GM19452 (cell line): ENCODE measurements around the gene MAPK11.
A peak's percentile ranks its signal among the peaks of the same experiment; 100 is the strongest.
"Not testable (repeated sequence)": the region's sequence is repeated elsewhere in the genome, so short reads cannot be mapped to it uniquely, and the experiment has no call there.

Experiments used
- ATAC-seq: cut with Tn5 transposase; IDR thresholded peaks from one replicate; pipeline ENCODE4 v1.9.1; 2021; ENCODE audit not compliant: unreplicated experiment

Gene MAPK11

GRCh38 chr22:50278956-50279619 is 8.9 kb upstream of the MAPK11 start:
- no peak for ATAC-seq

GRCh38 chr22:50278461-50278860 is 8.3 kb upstream of the MAPK11 start:
- ATAC-seq = no peak

GRCh38 chr22:50277761-50278160 is 7.6 kb upstream of the MAPK11 start:
- ATAC-seq = no peak

DNA sequence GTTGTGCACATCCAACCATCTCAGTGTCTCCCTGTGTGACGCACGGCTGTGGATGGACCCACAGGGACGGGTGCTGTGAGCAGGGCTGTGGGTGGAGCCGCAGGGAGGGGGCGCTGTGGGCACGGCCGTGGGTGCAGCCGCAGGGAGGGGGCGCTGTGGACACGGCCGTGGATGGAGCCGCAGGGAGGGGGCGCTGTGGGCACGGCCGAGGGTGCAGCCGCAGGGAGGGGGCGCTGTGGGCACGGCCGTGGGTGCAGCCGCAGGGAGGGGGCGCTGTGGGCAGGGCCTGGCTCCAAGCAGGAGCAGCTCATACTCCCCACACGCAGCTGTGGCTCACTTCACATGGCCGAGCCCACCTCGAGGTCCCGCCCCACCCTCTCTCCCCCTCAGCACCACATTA is 6.0 kb upstream of the MAPK11 start:
- ATAC-seq = peak; percentile 58

DNA sequence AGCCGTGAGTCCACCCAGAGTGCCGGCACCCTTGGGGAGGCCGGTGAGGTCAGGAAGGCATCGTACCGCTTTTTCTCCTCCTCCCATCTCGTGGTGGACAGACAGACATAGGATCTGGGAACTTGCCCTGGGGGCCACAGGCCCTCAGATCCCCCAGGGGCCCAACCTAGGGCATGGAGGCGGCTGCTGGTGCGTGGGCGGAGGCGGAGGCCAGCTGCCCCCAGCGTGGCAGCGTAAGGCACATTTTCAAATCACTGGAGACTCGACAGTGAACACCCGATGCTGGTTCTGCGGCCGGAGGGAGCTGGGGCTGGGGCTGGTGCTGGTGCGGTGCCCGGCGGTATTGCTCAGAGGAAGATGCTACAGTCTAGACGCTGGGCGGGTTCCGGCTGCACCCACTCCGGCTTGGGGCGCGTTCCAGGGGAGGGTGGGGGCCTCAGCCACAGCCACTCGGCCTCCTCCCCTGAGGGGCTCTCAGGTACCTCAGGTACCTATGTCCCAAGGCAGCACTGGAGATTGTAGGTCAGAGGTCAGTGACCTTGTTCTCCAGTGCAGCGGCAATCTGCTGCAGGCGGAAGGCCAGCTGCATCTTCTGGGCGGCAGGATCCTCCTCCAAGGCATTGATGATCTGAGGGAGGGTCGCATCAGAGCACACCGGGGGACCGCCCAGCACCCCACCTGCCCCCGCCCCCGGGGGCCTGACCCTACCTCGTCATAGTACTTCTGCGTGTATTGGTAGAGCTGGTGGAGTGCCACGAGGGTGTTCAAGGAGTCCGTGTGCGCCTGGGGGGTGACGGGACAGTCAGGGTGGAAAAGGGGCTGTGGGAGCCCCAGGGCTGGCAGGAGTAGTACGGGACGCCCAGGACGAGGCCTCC is 5.2 kb upstream of the MAPK11 start:
- ATAC-seq = no peak

DNA sequence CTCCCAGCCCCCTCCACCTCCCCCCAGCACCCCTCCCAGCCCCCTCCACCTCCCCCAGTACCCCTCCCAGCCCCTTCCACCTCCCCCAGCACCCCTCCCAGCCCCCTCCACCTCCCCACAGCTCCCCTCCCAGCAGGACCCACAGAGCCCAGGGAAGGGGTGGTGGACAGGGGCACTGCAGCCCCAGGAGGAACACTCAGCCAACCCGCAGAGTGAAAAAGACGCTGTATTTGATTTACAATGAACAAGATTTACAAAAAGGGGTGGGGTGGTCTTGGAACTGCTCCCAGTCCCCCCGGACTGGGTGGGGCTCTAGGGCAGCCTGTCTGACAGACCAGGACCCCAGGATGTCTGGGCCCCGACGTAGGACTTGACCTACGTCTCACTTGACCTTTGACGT is 4.6 kb upstream of the MAPK11 start:
- ATAC-seq = no peak

- ATAC-seq = no peak
These were observed 4.1 kb upstream of the MAPK11 start for GRCh38 chr22:50274311-50274710.

GRCh38 chr22:50273781-50274180 is 3.6 kb upstream of the MAPK11 start:
- ATAC-seq = not testable (repeated sequence)

DNA sequence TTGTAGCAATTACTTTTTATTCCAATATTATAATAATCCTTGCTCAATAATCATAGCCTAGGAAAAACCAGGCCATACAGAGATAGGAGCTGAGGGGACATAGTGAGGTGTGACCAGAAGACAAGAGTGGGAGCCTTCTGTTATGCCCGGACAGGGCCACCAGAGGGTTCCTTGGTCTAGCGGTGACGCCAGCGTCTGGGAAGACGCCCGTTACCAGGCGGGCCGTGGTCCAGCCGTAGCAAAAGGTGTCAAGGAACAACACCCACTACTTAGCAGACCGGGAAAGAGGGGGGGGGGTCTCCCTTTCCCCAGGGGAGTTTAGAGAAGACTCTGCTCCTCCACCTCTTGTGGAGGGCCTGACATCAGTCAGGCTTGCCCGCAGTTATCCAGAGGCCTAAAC is 3.2 kb upstream of the MAPK11 start:
- ATAC-seq = not testable (repeated sequence)

DNA sequence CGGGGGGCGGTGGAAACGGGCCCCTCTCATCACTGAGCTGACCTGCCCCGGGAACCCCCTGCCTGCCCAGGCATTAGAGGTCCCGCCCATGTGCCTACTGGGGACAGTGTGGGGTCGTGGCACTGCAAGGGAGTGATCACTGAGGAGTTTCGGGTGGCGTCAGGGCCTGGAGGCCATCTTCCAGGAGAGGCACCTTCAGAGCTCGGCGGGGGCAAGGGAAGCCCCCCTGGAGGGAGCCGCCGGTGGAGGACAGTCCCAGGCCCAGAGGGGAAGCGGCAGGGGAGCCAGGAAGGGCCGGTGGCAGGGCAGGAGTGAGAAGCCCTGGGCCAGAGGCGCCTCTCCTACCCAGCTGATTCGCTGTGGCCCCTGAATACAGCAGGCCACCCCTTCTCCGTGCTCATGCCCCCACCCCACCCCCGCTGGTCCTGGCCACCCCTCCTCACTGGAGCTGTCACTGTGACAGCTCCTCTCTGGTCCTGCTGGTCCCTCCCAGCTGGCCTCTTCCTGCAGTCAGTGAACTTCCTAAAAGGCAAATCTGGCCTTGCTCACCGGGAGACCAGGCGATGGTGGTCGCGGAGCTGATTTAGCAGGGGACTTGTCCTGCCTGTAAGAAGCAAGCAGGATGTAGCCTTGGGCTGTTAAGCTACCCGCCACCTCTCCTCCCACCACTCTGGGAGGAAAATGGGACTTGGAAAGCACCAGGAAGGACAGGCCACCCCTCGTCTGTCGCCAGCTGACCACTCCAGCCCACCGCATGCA is 2.0 kb upstream of the MAPK11 start:
- no peak for ATAC-seq

- no peak for ATAC-seq
These were observed 1.4 kb upstream of the MAPK11 start for GRCh38 chr22:50271519-50271970.

DNA sequence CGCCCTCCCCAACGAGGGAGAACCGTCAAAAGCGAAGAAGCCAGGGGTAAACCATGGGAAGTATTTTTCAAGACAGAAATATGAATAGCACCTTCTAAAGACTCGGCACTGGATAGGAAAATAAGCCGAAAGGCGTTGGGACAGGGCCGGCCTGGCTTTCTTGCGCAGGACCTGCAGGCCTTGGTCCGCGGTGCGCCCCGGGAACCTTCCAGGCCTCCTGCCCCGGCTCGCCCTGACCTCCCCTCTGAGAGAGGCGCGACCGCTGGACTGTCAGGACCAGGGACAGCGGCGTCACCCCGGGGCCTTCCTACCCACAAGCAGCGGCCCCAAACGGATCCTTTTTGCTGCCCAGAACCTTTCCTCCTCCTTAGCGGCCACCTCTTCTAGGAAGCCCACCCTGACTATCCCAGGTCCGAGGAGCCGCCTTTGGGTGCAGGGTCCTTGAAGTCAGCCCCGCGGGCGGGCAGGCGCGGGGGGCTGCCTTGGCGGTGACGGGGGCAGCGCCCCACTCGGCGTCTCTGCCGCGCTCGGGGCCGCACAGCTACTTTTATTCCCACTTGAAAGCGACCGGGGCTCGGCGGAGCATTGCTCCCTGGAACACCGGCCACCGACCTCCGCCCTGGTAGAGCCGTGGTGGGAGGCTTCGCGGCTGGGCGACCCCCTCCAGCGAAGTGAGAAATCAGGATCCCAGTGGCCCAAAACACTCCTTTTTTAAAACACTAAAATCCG is 650 bp upstream of the MAPK11 start:
- ATAC-seq = no peak

GRCh38 chr22:50269573-50269969 is 609 bp downstream of the MAPK11 start:
- ATAC-seq = no peak

- ATAC-seq = no peak
These were observed 1.5 kb downstream of the MAPK11 start for GRCh38 chr22:50268655-50269113.

DNA sequence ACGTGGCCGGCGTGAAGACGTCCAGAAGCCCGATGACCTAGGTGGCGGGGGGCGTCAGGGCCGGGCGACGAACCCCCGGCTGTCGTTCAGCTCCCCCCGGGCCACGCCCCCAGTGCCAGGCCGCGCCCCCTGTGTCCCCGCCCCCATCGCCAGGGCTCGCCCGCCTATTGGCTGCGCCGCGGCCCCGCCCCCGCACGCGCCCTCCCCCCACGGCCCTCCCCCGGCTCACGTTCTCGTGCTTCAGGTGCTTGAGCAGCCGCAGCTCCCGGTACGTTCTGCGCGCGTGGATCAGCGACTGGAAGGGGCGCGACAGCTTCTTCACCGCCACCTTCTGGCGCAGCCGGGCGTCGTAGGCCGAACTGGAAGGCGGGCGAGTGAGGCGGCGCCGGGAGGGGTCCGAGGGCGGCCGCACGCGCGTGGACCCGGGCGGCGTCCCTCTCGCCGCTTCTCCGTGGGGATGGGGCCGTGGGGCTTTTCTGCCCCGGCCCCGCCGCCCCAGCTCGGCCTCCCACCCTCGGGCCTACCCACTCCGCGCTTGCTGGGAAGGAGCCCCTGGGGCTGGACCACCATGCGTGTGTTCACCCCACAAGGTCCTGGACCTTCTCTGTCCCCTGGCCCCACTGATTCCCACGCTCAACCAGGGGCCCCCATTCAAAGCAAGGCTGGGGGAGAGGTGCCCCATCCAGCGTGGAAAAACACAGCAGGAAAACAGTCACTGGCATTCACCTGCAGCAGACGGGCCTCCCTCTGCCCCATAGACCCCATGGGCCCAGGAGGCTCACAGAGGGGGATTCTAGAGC is 2.4 kb downstream of the MAPK11 start:
- ATAC-seq = no peak

DNA sequence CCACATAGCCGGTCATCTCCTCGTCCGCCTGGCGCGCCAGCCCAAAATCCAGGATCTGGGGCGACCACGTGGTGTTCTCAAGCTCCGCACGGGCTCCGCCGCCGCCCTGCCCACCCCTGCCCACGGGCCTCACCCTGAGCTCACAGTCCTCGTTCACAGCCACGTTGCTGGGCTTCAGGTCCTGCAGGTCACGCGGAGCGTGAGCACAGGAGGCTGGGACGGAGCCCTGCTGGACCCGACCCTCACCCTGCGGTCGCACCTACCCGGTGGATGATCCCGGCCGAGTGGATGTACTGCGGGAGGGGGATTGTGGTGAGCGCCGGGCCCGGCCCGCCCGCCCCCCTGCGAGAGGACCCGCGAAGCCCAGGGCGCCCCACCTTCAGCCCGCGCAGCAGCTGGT is 3.2 kb downstream of the MAPK11 start:
- ATAC-seq = no peak

DNA sequence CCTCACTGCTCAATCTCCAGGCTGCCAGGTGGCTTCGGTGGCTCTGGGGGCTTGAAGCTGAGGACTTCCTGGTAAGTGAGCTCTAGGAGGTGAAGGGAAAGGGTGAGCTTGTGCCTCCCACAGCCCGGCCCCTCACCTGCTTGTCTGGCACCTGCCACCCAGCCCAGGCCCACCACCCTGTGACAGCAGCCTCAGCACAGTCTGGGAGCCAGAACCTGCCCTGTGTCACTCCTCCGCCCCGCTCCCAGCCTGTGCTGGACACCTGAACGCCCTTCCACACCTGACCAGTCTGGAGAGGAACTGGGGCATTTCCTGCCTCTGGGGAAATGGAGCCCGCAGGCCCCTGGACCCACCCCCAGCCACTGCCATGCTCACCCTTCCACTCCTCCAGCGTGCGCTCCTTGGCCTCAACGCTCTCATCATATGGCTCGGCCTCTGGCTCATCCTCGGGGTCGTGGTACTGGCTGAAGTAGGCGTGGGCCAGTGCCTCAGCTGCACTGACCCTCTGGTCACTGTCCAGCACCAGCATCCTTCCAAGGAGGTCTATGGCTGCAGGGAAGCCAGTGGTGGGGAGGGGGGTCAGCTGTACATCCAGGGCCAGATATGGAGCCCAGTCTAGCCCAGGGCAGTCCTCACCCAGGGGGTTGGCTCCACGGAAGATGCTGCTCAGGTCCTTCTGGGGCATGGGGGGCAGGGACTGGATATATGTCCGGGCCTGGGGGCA is 5.1 kb downstream of the MAPK11 start:
- no peak for ATAC-seq

DNA sequence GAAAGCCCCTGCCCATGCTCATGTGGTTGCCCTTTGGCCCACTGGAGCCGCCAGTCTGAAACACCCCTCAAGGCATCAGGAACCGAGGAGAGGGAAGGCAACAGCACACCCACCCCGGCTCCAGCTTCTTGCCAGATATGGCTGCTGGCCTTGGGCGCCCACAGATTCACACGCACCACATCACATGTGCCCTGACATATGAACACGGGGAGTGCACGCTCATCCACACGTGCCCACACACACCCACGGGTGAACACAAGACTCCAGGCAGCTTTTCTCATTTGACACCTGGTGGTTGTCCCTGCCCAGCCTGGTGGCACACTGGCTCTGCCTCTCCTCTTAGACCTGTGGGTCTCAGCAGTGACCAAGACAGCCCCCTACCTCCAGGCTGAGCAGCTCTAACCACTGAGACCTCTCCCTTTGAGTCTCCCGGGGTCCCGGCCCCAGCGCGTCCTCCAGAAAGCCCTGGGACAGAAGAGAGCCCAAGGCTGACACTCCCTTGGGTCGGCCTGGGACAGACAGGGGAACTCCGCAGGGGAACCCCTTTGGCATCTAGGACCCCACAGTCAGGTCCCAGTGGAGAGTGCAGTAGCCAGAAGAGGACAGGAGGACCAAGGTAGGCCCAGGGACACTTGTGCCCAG is 6.0 kb downstream of the MAPK11 start:
- no peak for ATAC-seq
